Astrocyte (in vitro differentiated cells and primary cell): ENCODE data around the gene KRTAP5-1. TPM values are rescaled to one million over a fixed set of nuclear protein-coding genes. Genes with fewer than 3 reads are reported as not detected.
"Not testable (repeated sequence)": the region's sequence is repeated elsewhere in the genome, so short reads cannot be mapped to it uniquely, and the experiment has no call there.

Experiments used
- DNase-seq: peaks from one replicate; pipeline ENCODE4 v3.0.0-alpha.2; 2010; ENCODE audit warnings: low read depth
- FAIRE-seq: peaks from 2 replicates; lab custom pipeline; 2011; peaks lifted over from hg19 to GRCh38; lab: Jason Lieb, UNC
- H2AFZ ChIP-seq: 2 replicates; pipeline ENCODE4 v1.6.0; 2012; ENCODE audit warnings: low read depth, low read length, inconsistent platforms
- H3K27ac ChIP-seq: 2 replicates; pipeline ENCODE4 v1.5.1; 2011; ENCODE audit warnings: low read depth, low read length, inconsistent platforms
- H3K27me3 ChIP-seq: 2 replicates; pipeline ENCODE4 v1.6.0; 2011; ENCODE audit warnings: low read length, inconsistent platforms; ENCODE audit not compliant: insufficient read depth
- H3K36me3 ChIP-seq: 2 replicates; pipeline ENCODE4 v1.5.1; 2011; ENCODE audit warnings: low read length, inconsistent platforms; ENCODE audit not compliant: insufficient read depth
- H3K4me1 ChIP-seq: 2 replicates; pipeline ENCODE4 v1.5.1; 2011; ENCODE audit warnings: low read length, inconsistent platforms; ENCODE audit not compliant: insufficient read depth
- H3K4me2 ChIP-seq: 2 replicates; pipeline ENCODE4 v1.6.0; 2012; ENCODE audit warnings: low read length, inconsistent platforms
- H3K4me3 ChIP-seq: 2 replicates; pipeline ENCODE4 v1.5.1; 2011; ENCODE audit warnings: low read depth, mild to moderate bottlenecking, low read length, inconsistent platforms; ENCODE audit not compliant: insufficient read depth
- H3K79me2 ChIP-seq: 2 replicates; pipeline ENCODE4 v1.6.0; 2012; ENCODE audit warnings: mild to moderate bottlenecking, low read length, inconsistent platforms; ENCODE audit not compliant: insufficient read depth
- H3K9ac ChIP-seq: 2 replicates; pipeline ENCODE4 v1.6.0; 2012; ENCODE audit warnings: mild to moderate bottlenecking, low read length, inconsistent platforms
- H3K9me3 ChIP-seq: 2 replicates; pipeline ENCODE4 v1.5.1; 2012; ENCODE audit warnings: low read depth, mild to moderate bottlenecking, low read length, inconsistent platforms; ENCODE audit not compliant: insufficient read depth
- H4K20me1 ChIP-seq: 2 replicates; pipeline ENCODE4 v1.6.0; 2012; ENCODE audit warnings: low read length, inconsistent platforms; ENCODE audit not compliant: insufficient read depth
- H3K27ac Mint-ChIP-seq: one replicate; pipeline ENCODE4 v1.8.0; 2021; ENCODE audit warnings: mild to moderate bottlenecking, mixed read lengths; ENCODE audit not compliant: unreplicated experiment
- H3K27me3 Mint-ChIP-seq: one replicate; pipeline ENCODE4 v1.8.0; 2021; ENCODE audit warnings: low read depth, mixed read lengths; ENCODE audit not compliant: unreplicated experiment
- H3K36me3 Mint-ChIP-seq: one replicate; pipeline ENCODE4 v1.8.0; 2021; ENCODE audit warnings: low read depth, mixed read lengths; ENCODE audit not compliant: unreplicated experiment
- H3K4me1 Mint-ChIP-seq: one replicate; pipeline ENCODE4 v1.8.0; 2021; ENCODE audit warnings: low read depth, mixed read lengths; ENCODE audit not compliant: unreplicated experiment
- H3K4me3 Mint-ChIP-seq: one replicate; pipeline ENCODE4 v1.8.0; 2021; ENCODE audit warnings: mild to moderate bottlenecking, moderate library complexity, mixed read lengths; ENCODE audit not compliant: unreplicated experiment
- H3K9me3 Mint-ChIP-seq: one replicate; pipeline ENCODE4 v1.8.0; 2021; ENCODE audit warnings: mild to moderate bottlenecking, mixed read lengths; ENCODE audit not compliant: unreplicated experiment
- CTCF ChIP-seq: IDR thresholded peaks from 2 replicates; pipeline ENCODE4 v1.5.1; 2011; ENCODE audit warnings: low read depth, mild to moderate bottlenecking, inconsistent platforms, low read length, moderate library complexity; ENCODE audit not compliant: insufficient read depth
- EZH2 ChIP-seq: IDR thresholded peaks from 2 replicates; pipeline ENCODE4 v1.6.1; 2012; ENCODE audit warnings: mild to moderate bottlenecking, low read length, inconsistent platforms; ENCODE audit not compliant: insufficient read depth
- total RNA-seq: library from RNA; stranded (reverse); gene quantifications from 2 replicates; pipeline ENCODE4 v1.2.1, GENCODE V29; 2021

The KRTAP5-1 gene
- total RNA-seq, 1 donor from 2014 or later: not detected

- no peaks in the 10 kb centered on the region for H3K9me3 Mint-ChIP-seq
- no peaks in the 10 kb centered on the region for H3K9me3 ChIP-seq
- H3K27me3 Mint-ChIP-seq: peaks cover 61% of the 10 kb centered on the region
- H3K4me3 ChIP-seq: no peak overlapping the region
- no peak for TF ChIP-seq EZH2
- no peak overlapping the region for H3K4me3 Mint-ChIP-seq
- H3K36me3 Mint-ChIP-seq: peaks cover 3% of the 10 kb centered on the region
- FAIRE-seq (no peak), DNase-seq (no peak)
- no peak overlapping the region for H3K27ac ChIP-seq
- H4K20me1 ChIP-seq: no peaks in the 10 kb centered on the region
- H3K9ac ChIP-seq: no peak overlapping the region
- peaks cover 5% of the 10 kb centered on the region for H3K4me1 Mint-ChIP-seq
- H3K4me1 ChIP-seq: no peaks in the 10 kb centered on the region
- no peaks in the 10 kb centered on the region for H3K36me3 ChIP-seq
- H3K27me3 ChIP-seq: peaks cover 24% of the 10 kb centered on the region
- no peak overlapping the region for H3K4me2 ChIP-seq
- H3K27ac Mint-ChIP-seq: no peak overlapping the region
- no peaks in the 10 kb centered on the region for H3K79me2 ChIP-seq
- H2AFZ ChIP-seq: no peak overlapping the region
These were observed 7.5 kb upstream of the KRTAP5-1 start for GRCh38 chr11:1592628-1593027.

- Histone ChIP-seq H3K4me1 (no peaks in the 10 kb centered on the region), H3K4me3 (no peak overlapping the region), H3K9me3 (no peaks in the 10 kb centered on the region), H3K9ac (no peak overlapping the region), H2AFZ (no peak overlapping the region), H3K4me2 (no peak overlapping the region), H4K20me1 (no peaks in the 10 kb centered on the region), H3K36me3 (no peaks in the 10 kb centered on the region), H3K27ac (no peak overlapping the region), H3K27me3 (peaks cover 22% of the 10 kb centered on the region), H3K79me2 (no peaks in the 10 kb centered on the region)
- H3K9me3 Mint-ChIP-seq: no peaks in the 10 kb centered on the region
- peaks cover 1% of the 10 kb centered on the region for H3K36me3 Mint-ChIP-seq
- H3K4me1 Mint-ChIP-seq: peaks cover 5% of the 10 kb centered on the region
- FAIRE-seq: no peak
- peaks cover 46% of the 10 kb centered on the region for H3K27me3 Mint-ChIP-seq
- no peak overlapping the region for H3K4me3 Mint-ChIP-seq
- no peak for DNase-seq
- TF ChIP-seq CTCF (no peak), EZH2 (no peak)
- H3K27ac Mint-ChIP-seq: no peak overlapping the region
These were observed 4.9 kb upstream of the KRTAP5-1 start for GRCh38 chr11:1589996-1590395.

- H3K9ac ChIP-seq, H3K9me3 ChIP-seq, H3K4me1 ChIP-seq, H3K4me2 ChIP-seq, H3K4me3 ChIP-seq, FAIRE-seq, H3K36me3 Mint-ChIP-seq, DNase-seq, H3K4me3 Mint-ChIP-seq, H3K4me1 Mint-ChIP-seq, H3K36me3 ChIP-seq, H4K20me1 ChIP-seq, H2AFZ ChIP-seq, H3K27ac Mint-ChIP-seq, H3K27ac ChIP-seq, H3K9me3 Mint-ChIP-seq, H3K79me2 ChIP-seq: not testable (repeated sequence)
- peaks cover 40% of the 10 kb centered on the region for H3K27me3 Mint-ChIP-seq
- peaks cover 22% of the 10 kb centered on the region for H3K27me3 ChIP-seq
These were observed 4.3 kb upstream of the KRTAP5-1 start for GRCh38 chr11:1589191-1589963.
